Measurements from ENCODE around the gene CLIP1.

- no peak for TF ChIP-seq EZH2 (IDR thresholded peaks at IDR 0.05; ENCODE audit: insufficient read depth, poor library complexity, severe bottlenecking)
- TF ChIP-seq EZH2phosphoT487 (IDR thresholded peaks at IDR 0.05; ENCODE audit: insufficient read depth, low read depth) = no peak
Measured at GRCh38 chr12:122298071-122298748, 124.3 kb downstream of the CLIP1 start.
